Spleen (tissue), 11 donors: ENCODE results near the gene DMWD. TPM values are rescaled to one million over a fixed set of nuclear protein-coding genes. Genes with fewer than 3 reads are reported as not detected.

Source experiments
- DNase-seq: peaks from one replicate; pipeline ENCODE4 v3.0.0-alpha.2; 2020
- H3K27ac ChIP-seq, 8 donors: fragments of 200-600 bp; sonication (generic) in 7 of 8; 1 replicate in 4 of 8; 2 replicates in 4 of 8; pipeline versions ENCODE4 v1.5.0 to v1.8.0; 2016 to 2021; ENCODE audit warnings: inconsistent platforms in 4 of 8, mild to moderate bottlenecking in 4 of 8, moderate library complexity in 1 of 8
- H3K27me3 ChIP-seq, 7 donors: fragments of 200-600 bp; sonication (generic) in 6 of 7; replicated peaks in 1 of 7; 1 replicate in 4 of 7; 2 replicates in 3 of 7; pipeline versions ENCODE4 v1.5.0 to v1.8.0; 2016 to 2021; ENCODE audit warnings: inconsistent platforms in 3 of 7, mild to moderate bottlenecking in 1 of 7
- H3K36me3 ChIP-seq, 6 donors: fragments of 200-600 bp; sonication (generic) in 5 of 6; 1 replicate in 4 of 6; 2 replicates in 2 of 6; pipeline versions ENCODE4 v1.5.0 to v1.8.0; 2016 to 2021; ENCODE audit warnings: inconsistent platforms in 2 of 6
- H3K4me1 ChIP-seq, 6 donors: fragments of 200-600 bp; sonication (generic) in 5 of 6; 1 replicate in 3 of 6; 2 replicates in 3 of 6; pipeline versions ENCODE4 v1.5.0 to v1.8.0; 2016 to 2021; ENCODE audit warnings: inconsistent platforms in 3 of 6
- H3K4me3 ChIP-seq, 8 donors: fragments of 200-600 bp; sonication (generic) in 7 of 8; 1 replicate in 4 of 8; 2 replicates in 4 of 8; pipeline versions ENCODE4 v1.5.0 to v1.8.0; 2016 to 2021; ENCODE audit warnings: inconsistent platforms in 4 of 8, mild to moderate bottlenecking in 4 of 8, moderate library complexity in 2 of 8
- H3K9me3 ChIP-seq, 8 donors: fragments of 200-600 bp; sonication (generic) in 7 of 8; 1 replicate in 4 of 8; 2 replicates in 4 of 8; pipeline versions ENCODE4 v1.5.0 to v1.8.0; 2016 to 2021; ENCODE audit warnings: inconsistent platforms in 4 of 8
- CTCF ChIP-seq, 11 experiments: fragments of 200-600 bp in 7 of 11; fragments of 450-650 bp in 4 of 11; sonication (generic) in 4 of 11; IDR thresholded peaks in 8 of 11; conservative IDR thresholded peaks in 3 of 11; 1 replicate in 7 of 11; 2 replicates in 4 of 11; pipeline versions ENCODE4 v1.4.0 to v1.8.0; 2016 to 2021; ENCODE audit warnings: antibody characterized with exemption in 11 of 11, inconsistent platforms in 4 of 11, mild to moderate bottlenecking in 1 of 11
- POLR2A ChIP-seq, 3 donors: fragments of 450-650 bp; IDR thresholded peaks; one replicate each; pipeline ENCODE4 v1.5.1; 2017; ENCODE audit warnings: antibody characterized with exemption in 3 of 3, mild to moderate bottlenecking in 1 of 3
- POLR2AphosphoS5 ChIP-seq, 3 donors: sonication (generic); formaldehyde crosslinking; IDR thresholded peaks; one replicate each; pipeline ENCODE4 v1.5.1; 2017; ENCODE audit warnings: antibody characterized with exemption in 3 of 3
- WGBS, 5 donors: extraction: QIAGEN DNeasy Blood & Tissue Kit in 3 of 5; methylation state at CpG; one replicate each; pipeline versions ENCODE4 v1.1.5 to v1.1.7; 2013 to 2018; 5-methylcytosine and 5-hydroxymethylcytosine counted together
- intact Hi-C: fragments of 100-400 bp; cut with DNase I; formaldehyde crosslinking; loops from one replicate; pipeline ENCODE4 v1.15.0; 2023; ENCODE audit warnings: low total_unique reads
- polyA plus RNA-seq, 3 donors: library from polyadenylated mRNA; stranded (reverse); fragments of 200-250 nt; gene quantifications; one replicate each; pipeline ENCODE4 v1.2.1, GENCODE V29; 2013
- total RNA-seq, 7 donors: library from RNA; depleted of rRNA in 3 of 7; stranded (reverse); fragments of >200 nt in 3 of 7; fragmentation: NEBNext Ultra II Directional in 4 of 7; extraction: Animal tissue kit (Norgen Biotek cat#: 25700) in 4 of 7; gene quantifications; one replicate each; pipeline versions ENCODE4 v1.1.0 to v1.2.1, GENCODE V29; 2016 to 2021
- donor health status: healthy with polysubstance abuse.
- donor health status: DM: no; HTN: no; CAD: no; lungs with moderate emphysema.
- donor health status: DM: no; HTN: no; CAD: no.
- donor health status: Bipolar disorder and iron deficiency.
- donor health status: healthy.
- donor health status: DM: no; HTN: no; CAD: no.
- donor health status: DM: yes; HTN: yes; CAD: no.

The DMWD gene
- total and polyA plus RNA-seq, 10 donors, result 6.4 to 57.0 (median 42.6) TPM

- DNase-seq, result no peak
- Histone ChIP-seq H3K4me3 (no peak overlapping the region), H3K36me3 (no peaks in the 10 kb centered on the region), H3K9me3 (no peaks in the 10 kb centered on the region), H3K27ac (no peak overlapping the region), H3K4me1 (peaks cover 0 to 41% (median 25%) of the 10 kb centered on the region in 6 donors), H3K27me3 (peaks cover 0 to 62% (median 10%) of the 10 kb centered on the region in 7 donors)
- intact Hi-C loops, result no loop called here
- 81 to 89% (median 87%) methylated on average over 7 to 15 of the region's 15 CpGs for WGBS, 5 donors
- TF ChIP-seq POLR2A (IDR thresholded peaks at IDR 0.05), result no peak
- no peak for TF ChIP-seq POLR2AphosphoS5 (IDR thresholded peaks at IDR 0.05)
Measured at GRCh38 chr19:45762870-45763631, 29.6 kb downstream of the DMWD start.

GRCh38 chr19:45761714-45762113 is 30.9 kb downstream of the DMWD start:
- no peak overlapping the region for H3K4me3 ChIP-seq
- no peak for DNase-seq
- WGBS, 5 donors, result 74 to 88% (median 82%) methylated on average over 6 to 17 of the region's 17 CpGs

GRCh38 chr19:45758921-45759320 is 33.7 kb downstream of the DMWD start:
- peaks cover 0 to 25% (median 0%) of the 10 kb centered on the region in 7 donors for H3K27me3 ChIP-seq
- intact Hi-C loops, result no loop called here
- DNase-seq, result no peak
- H3K36me3 ChIP-seq, result no peaks in the 10 kb centered on the region
- H3K9me3 ChIP-seq, result no peaks in the 10 kb centered on the region
- 72 to 88% (median 82%) methylated on average over 9 of the region's 9 CpGs for WGBS, 5 donors
- H3K27ac ChIP-seq, result no peak overlapping the region
- H3K4me1 ChIP-seq, result peaks cover 0 to under 1% (median 0%) of the 10 kb centered on the region in 6 donors
- H3K4me3 ChIP-seq, result no peak overlapping the region
- TF ChIP-seq POLR2AphosphoS5 (IDR thresholded peaks at IDR 0.05) (no peak), POLR2A (IDR thresholded peaks at IDR 0.05) (no peak), CTCF (IDR thresholded peaks at IDR 0.05 in 8 of 11, conservative IDR thresholded peaks at IDR 0.05 in 3 of 11) (no peak)

More at GRCh38 chr19:45761714-45762113, 30.9 kb downstream of the DMWD start:
- intact Hi-C loops, result no loop called here
- no peaks in the 10 kb centered on the region for H3K9me3 ChIP-seq
- no peaks in the 10 kb centered on the region for H3K36me3 ChIP-seq
- H3K27ac ChIP-seq, result no peak overlapping the region
- peaks cover 0 to 53% (median 0%) of the 10 kb centered on the region in 7 donors for H3K27me3 ChIP-seq
- H3K4me1 ChIP-seq, result peaks cover 0 to 28% (median 15%) of the 10 kb centered on the region in 6 donors
- no peak for TF ChIP-seq POLR2A (IDR thresholded peaks at IDR 0.05)
- no peak for TF ChIP-seq CTCF (IDR thresholded peaks at IDR 0.05 in 8 of 11, conservative IDR thresholded peaks at IDR 0.05 in 3 of 11)
- TF ChIP-seq POLR2AphosphoS5 (IDR thresholded peaks at IDR 0.05), result no peak

GRCh38 chr19:45757695-45758094 is 35.0 kb downstream of the DMWD start:
- Histone ChIP-seq H3K9me3 (no peaks in the 10 kb centered on the region), H3K4me3 (no peak overlapping the region), H3K36me3 (no peaks in the 10 kb centered on the region), H3K27me3 (peaks cover 0 to 13% (median 0%) of the 10 kb centered on the region in 7 donors), H3K27ac (no peak overlapping the region), H3K4me1 (no peaks in the 10 kb centered on the region)
- no peak for DNase-seq
- WGBS, 5 donors, result 79 to 88% (median 87%) methylated on average over 9 of the region's 9 CpGs
- no peak for TF ChIP-seq POLR2A (IDR thresholded peaks at IDR 0.05)
- TF ChIP-seq POLR2AphosphoS5 (IDR thresholded peaks at IDR 0.05), result no peak
- no peak for TF ChIP-seq CTCF (IDR thresholded peaks at IDR 0.05 in 8 of 11, conservative IDR thresholded peaks at IDR 0.05 in 3 of 11)
- intact Hi-C loops, result no loop called here
